ENCODE measurements around the gene DLX2. TPM values are rescaled to one million over a fixed set of nuclear protein-coding genes. Genes with fewer than 3 reads are reported as not detected.

The DLX2 gene
- total RNA-seq, 1 donor from 2014 or later = 0.14 TPM

DNA sequence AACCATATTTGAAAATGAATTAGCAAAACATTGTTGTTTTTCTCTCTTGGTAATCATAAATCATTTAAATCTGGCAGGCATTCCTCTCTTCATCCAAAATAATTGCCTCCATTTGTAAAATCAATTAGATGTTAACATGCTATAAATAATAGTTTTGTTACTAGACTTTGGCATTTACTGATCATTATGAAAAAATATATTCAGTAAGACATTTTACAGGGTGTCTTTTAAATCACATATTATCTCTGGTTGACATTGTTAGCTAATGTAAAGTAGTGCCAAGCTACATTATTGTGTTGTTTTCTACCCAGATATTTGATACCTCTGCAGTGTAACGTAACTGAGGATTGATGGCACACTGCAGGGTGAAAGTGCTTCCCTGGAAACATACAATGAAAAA is 49.2 kb downstream of the DLX2 start:
- DNase-seq (ENCODE audit: low spot score) = no peak

DNA sequence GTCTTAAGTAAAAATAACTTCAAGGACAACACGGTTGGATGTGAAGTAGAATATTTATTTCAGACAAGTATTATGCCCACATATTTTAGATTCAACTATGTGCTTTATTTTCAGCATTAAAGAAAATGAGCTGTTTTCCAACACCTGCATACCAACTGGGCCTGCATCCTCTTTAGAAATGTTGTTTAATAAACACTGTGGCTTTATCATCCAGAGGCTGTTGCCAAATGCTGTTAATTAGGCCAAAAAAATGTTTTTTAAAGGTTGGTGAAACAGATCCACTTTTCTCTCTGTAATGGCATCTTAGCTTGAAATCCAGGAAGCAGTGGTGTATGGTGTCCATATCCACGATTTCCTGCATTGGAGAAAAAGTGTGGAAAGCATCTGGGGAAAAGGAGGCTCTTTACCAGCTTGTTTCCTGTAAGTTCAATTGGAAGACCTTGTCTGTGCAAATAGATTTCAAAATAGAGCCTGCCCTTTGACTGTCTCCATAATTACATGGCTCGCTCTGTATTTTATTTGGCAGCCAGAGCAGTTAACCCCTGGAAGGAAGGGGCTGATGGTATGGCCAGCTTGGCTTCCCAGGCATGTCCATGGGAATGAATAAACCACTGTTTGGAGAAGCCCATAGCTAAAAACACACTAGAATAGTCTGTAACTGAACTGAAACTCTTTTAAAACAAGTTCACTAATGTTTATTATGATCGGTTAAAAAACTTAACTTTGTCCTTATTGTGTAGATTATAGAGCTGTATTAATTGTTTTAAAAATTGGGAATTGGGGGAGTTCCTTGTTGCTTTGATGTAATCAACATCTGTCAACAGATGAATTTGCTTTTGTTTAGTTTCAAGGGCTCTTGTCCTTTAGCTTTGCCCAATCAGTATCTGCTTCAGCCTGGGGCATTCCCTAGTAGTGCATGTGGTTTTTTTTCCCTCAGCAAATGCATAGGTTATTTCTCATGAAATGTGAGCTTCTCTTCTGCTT is 50.4 kb downstream of the DLX2 start:
- DNase-seq (ENCODE audit: low spot score) = no peak

DNA sequence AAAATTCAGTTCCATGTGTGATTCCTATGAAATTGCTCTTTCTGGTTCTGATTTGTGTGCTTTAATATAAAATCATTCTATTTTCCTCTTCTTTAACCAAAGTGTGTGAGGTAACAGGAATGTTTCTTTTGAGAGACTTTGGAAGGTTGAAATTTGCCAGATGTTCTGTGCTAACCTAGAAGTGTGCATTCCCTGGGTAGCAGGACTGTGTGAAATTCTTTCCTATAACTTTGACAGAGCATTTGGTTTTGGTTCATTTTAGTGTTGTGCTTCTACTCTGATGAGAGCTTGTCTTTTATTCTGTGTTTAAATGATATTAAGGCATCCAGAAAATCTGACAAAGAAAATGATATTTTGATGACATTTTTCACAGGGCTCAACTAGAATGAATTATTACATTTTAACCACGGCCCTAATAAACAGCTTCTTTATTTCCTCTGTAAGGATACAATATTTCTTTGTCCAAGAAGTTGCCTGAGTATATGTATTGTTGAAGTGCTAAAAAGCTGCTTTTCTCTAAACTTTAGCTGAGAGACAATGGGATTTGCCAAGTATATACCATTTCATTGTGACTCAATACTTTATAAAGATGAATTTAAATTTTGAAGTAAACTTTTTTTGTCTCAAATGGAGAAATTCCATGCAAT is 52.1 kb downstream of the DLX2 start:
- no peak for DNase-seq (ENCODE audit: low spot score)

DNA sequence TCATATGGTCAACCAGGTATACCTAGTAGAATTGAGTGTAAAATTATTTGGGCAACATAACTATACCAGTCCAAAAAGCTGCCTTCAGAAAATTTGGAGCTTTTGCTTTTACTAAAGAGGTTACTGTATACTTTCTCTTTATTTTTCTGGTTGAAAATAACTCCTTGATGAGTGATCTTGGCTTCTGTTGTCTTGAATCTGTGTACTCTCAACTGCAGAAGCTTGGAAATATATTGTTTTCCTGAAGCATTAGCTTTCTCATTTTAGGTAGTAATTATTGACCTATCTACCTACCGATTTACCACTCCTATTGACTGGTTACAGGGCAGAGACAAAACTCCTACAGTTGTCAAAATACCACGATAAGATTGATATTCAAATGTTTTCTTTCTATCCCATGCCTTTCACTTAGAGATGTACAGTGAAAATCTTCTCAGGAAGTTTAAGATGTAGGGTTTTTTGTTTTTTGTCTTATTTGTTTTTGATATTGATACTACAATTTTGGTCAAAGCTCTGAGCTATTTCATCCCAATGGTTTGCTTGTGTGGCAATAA is 53.1 kb downstream of the DLX2 start:
- no peak for DNase-seq (ENCODE audit: low spot score)

Other genes starting within 250 kb of the DLX2 start
- gene SLC25A12, start 208.7 kb downstream of the DLX2 start, total RNA-seq = 9.2 TPM
- gene HAT1, start 180.4 kb downstream of the DLX2 start, total RNA-seq = 24.3 TPM
- 2.7 TPM for gene METAP1D, start 102.9 kb downstream of the DLX2 start, total RNA-seq
- 0.46 TPM for gene DLX1, start 17.4 kb downstream of the DLX2 start, total RNA-seq

Data from mucosa of gallbladder (tissue), 1 donor.